HG02981 (cell line): Measurements from ENCODE around the gene ELAVL1.
"Not testable (repeated sequence)": the region's sequence is repeated elsewhere in the genome, so short reads cannot be mapped to it uniquely, and the experiment has no call there.

Source experiments
- ATAC-seq: cut with Tn5 transposase; IDR thresholded peaks from one replicate; pipeline ENCODE4 v1.9.1; 2021; ENCODE audit warnings: mild to moderate bottlenecking, moderate library complexity; ENCODE audit not compliant: unreplicated experiment

The ELAVL1 gene

GRCh38 chr19:8005534-8006256 lies at the start of gene ELAVL1:
Gene ELAVL1, minus strand, starts transcription at chr19:8005641. Its CDS starts 13,826 bp downstream, at chr19:7991815.
- ATAC-seq: peak; percentile 69

GRCh38 chr19:8054169-8054568 lies 48.7 kb upstream of the ELAVL1 start:
- no peak for ATAC-seq

DNA sequence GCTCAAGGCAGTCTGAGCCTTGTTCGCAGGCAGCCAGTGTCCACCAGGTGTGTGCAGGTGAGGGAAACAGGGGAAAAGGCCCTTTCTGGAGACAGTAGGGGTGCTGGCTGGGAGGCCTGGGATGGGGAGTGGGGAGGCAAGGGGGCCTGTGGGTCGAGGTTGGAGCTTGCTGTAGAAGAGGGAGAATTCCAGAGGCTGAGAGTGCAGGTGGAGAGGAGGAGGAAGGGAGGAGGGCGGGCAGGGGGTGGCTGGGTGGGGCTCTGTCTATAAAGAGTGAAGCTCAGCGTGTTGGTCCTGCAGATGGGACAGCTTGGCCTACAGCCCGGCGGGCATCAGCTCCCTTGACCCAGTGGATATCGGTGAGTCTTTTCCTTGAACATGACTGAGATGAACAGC lies 47.0 kb upstream of the ELAVL1 start, which contains the start of gene CCL25:
CCL25 (plus strand) TSS at position 297 of the 396 bp plus-strand sequence. CDS start 290 bp downstream, outside the sequence.
- ATAC-seq: no peak

GRCh38 chr19:8050274-8051096 lies 45.0 kb upstream of the ELAVL1 start:
- peak; percentile 80 for ATAC-seq

- ATAC-seq: no peak
Measured at GRCh38 chr19:8046569-8047165, 41.2 kb upstream of the ELAVL1 start.

DNA sequence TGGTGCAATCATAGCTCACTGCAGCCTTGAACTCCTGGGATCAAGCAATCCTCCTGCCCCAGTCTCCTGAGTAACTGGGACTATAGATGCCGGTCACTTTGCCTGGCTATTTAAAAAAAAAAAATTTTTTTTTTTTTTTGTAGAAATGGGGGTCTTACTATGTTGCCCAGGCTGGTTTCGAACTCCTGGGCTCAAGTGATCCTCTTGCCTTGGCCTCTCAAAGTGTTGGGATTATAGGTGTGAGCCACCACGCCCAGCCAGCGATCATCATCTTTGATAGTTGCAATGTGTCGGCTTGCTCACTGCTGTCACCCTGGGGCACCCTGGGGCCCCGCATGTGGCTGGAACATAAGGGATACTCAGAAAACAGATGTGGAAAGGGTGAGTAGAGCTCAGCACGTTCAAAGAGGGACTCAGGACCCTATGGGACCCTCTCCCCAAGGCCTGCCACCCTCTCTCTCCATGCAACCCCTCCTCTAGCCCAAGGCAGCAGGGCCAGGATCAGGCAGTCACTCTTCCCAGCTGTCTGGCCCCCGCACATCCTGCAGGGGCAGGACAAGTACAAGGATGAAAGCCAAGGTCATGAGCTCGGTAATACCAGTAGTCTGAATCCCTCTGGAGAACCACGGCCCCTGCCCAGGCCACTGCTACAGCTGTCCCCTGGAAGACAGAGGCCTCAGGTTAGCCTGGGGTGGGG lies 40.6 kb upstream of the ELAVL1 start:
- no peak for ATAC-seq

- ATAC-seq: no peak
Measured at GRCh38 chr19:8044018-8044417, 38.6 kb upstream of the ELAVL1 start.

GRCh38 chr19:8042900-8043299 lies 37.5 kb upstream of the ELAVL1 start:
- no peak for ATAC-seq

DNA sequence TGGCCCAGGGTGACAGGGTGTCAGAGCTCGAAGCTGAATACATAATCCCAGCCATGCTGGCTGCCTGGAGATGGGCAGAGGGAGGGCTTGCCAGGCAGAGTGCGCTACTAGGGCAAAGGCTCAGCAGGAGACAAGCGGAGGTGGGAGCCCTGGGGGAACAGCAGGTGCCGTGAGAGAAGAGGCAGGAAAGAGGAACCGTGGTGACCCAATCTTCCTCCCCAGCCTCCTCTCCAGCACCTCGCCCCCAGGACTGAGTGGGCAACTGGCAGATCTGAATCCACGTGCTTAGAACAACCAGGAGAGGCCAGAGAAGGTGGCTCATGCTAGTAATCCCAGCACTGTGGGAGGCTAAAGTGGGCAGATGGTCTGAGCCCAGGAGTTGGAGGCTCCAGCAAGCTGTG lies 36.1 kb upstream of the ELAVL1 start:
- ATAC-seq: no peak

GRCh38 chr19:8039231-8039630 lies 33.8 kb upstream of the ELAVL1 start:
- ATAC-seq: no peak

DNA sequence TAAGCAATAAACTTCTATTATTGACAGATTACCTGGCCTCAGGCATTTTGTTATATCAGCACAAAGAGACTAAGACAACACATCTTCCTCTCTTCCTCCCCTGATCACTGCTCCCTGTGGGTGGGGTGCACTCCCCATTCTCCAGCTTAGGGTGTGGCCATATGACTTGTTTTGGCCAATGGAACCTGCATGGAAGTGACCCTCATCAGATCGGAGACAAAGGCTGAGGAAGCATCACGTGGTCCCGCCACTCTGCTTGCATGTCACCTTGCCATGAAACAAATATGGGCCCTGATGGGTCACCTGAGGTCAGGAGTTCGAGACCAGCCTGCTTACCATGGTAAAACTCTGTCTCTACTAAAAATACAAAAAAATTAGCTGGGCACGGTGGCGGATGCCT lies 33.4 kb upstream of the ELAVL1 start:
- no peak for ATAC-seq

DNA sequence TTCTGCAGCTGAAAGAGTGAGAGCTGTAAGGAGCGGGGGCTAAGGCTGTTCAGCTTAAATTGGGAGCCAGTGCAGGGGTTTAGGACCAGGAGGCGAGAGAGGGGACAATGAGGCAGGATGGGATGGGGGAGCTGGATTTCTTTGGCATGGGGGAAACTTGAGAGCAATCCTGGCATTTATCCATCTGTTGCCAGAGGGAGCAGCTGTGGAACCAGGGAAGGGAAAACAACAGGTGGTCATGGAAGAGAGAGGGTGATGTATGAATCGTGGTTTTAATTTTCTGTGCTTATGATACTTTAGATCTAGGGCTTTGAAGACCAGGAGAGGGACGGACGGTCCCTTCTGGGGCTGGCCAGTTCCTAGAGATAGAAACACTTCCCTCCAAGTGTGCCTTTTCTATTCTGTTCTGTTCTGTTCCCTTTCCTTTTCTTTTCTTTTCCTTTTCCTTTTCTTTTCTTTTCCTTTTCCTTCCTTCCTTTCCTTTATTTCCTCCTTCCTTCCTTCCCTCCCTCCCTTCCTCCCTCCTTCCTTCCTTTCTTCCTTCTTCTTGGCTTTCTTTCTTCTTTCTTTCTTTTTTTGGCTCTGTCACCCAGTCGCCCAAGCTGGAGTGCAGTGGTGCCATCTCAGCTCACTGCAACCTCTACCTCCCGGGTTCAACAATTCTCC lies 31.1 kb upstream of the ELAVL1 start:
- no peak for ATAC-seq

- ATAC-seq: no peak
Measured at GRCh38 chr19:8034178-8034525, 28.7 kb upstream of the ELAVL1 start.

- ATAC-seq: not testable (repeated sequence)
Measured at GRCh38 chr19:8033287-8034177, 28.1 kb upstream of the ELAVL1 start.

DNA sequence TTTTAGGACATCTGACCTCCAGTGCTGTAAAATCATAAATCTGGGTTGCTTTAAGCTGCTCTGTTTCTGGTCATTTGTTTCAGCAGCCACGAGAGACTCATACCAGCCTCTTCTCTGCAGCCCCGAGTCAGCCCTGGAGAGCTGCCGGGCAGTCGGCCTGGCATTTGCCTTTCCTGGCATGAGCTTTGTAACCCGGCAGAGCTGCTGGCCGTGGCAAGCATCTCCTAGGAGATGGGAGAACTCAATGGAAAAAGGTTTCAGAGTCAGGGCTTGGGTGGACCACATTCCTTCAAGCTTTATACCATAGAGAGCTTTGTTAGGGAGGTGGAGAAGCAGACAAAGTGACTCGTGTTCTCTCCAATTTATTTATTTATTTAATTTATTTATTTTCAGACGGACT lies 25.5 kb upstream of the ELAVL1 start:
- no peak for ATAC-seq

GRCh38 chr19:8028951-8029491 lies 23.6 kb upstream of the ELAVL1 start:
- ATAC-seq: no peak

DNA sequence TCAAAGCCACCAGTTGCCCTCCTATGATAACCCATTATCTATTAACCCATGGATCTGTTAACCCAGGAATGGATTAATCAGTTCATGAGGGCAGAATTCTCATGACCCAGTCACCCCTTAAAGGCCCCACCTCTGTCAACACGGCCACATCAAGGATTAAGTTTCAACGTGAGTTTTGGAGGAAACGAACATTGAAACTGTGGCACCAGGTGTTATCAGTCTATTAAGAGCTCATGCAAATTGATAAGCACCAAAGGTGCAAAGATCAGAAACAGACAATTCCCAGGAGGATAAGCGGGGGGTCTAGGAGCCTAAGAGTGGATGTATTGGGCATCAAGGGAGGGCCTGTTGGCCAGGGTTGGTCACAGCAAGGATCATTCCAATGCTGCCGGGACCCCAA lies 19.9 kb upstream of the ELAVL1 start:
- no peak for ATAC-seq

DNA sequence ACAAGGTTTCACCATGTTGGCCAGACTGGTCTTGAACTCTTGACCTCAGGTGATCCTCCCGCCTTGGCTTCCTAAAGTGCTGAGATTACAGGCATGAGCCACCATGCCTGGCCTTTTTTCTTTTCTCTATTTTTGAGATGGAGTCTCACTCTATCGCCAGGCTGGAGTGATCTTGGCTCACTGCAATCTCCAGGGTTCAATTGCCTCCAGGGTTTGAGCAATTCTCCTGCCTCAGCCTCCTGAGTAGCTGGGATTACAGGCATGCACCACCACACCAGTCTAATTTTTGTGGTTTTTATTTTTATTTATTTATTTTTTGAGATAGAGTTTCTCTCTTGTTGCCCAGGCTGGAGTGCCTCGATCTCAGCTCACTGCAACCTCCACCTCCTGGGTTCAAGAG lies 18.8 kb upstream of the ELAVL1 start:
- ATAC-seq: not testable (repeated sequence)

DNA sequence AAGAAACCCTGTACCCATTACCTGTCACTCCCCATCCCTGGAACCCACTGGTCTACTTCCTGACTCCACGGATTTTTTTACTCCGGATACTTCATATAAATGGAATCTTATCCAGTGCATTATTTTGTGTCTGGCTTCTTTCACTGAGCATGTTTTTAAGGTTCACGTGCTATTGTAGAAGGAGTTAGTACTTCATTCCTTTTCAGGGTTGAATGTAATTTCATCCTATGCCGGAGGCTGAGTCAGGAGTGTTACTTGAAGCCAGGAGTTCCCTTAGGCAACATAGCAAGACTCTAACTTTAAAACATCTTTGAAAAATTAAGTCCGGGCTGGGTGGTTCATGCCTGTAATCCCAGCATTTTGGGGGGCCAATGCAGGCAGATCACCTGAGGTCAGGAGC lies 17.9 kb upstream of the ELAVL1 start:
- no peak for ATAC-seq
